ENCODE data around the gene CDH13.

Gene CDH13

DNA sequence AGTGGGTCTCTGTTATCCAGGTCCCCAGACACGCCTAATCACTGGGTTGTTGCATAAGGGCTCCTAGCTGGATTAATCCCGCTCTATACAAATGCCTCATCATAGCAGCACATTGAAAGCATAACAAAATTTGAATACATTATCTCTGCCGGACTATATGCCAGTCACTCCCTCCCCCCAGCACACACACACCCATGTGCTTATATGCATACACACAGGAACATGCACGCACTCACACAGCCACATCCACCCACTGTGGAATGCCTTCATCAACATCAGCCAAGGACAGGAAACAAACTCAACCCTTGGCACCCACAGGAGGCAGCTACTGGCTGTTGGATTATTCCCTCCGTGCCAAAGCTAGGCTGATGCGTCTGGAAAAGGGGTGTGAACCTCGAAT, 3.5 kb upstream of the CDH13 start:
- TF ChIP-seq SPI1 (IDR thresholded peaks at IDR 0.05; ENCODE audit: borderline replicate concordance, low read depth) (no peak), POLR2AphosphoS5 (IDR thresholded peaks at IDR 0.05; ENCODE audit: low read depth) (no peak), GABPA (IDR thresholded peaks at IDR 0.05; ENCODE audit: low read depth) (no peak)
- TF ChIP-seq, protein P1, sequence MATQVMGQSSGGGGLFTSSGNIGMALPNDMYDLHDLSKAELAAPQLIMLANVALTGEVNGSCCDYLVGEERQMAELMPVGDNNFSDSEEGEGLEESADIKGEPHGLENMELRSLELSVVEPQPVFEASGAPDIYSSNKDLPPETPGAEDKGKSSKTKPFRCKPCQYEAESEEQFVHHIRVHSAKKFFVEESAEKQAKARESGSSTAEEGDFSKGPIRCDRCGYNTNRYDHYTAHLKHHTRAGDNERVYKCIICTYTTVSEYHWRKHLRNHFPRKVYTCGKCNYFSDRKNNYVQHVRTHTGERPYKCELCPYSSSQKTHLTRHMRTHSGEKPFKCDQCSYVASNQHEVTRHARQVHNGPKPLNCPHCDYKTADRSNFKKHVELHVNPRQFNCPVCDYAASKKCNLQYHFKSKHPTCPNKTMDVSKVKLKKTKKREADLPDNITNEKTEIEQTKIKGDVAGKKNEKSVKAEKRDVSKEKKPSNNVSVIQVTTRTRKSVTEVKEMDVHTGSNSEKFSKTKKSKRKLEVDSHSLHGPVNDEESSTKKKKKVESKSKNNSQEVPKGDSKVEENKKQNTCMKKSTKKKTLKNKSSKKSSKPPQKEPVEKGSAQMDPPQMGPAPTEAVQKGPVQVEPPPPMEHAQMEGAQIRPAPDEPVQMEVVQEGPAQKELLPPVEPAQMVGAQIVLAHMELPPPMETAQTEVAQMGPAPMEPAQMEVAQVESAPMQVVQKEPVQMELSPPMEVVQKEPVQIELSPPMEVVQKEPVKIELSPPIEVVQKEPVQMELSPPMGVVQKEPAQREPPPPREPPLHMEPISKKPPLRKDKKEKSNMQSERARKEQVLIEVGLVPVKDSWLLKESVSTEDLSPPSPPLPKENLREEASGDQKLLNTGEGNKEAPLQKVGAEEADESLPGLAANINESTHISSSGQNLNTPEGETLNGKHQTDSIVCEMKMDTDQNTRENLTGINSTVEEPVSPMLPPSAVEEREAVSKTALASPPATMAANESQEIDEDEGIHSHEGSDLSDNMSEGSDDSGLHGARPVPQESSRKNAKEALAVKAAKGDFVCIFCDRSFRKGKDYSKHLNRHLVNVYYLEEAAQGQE (IDR thresholded peaks at IDR 0.05; ENCODE audit: insufficient replicate concordance, low read depth): no peak
- TF ChIP-seq, protein P2, sequence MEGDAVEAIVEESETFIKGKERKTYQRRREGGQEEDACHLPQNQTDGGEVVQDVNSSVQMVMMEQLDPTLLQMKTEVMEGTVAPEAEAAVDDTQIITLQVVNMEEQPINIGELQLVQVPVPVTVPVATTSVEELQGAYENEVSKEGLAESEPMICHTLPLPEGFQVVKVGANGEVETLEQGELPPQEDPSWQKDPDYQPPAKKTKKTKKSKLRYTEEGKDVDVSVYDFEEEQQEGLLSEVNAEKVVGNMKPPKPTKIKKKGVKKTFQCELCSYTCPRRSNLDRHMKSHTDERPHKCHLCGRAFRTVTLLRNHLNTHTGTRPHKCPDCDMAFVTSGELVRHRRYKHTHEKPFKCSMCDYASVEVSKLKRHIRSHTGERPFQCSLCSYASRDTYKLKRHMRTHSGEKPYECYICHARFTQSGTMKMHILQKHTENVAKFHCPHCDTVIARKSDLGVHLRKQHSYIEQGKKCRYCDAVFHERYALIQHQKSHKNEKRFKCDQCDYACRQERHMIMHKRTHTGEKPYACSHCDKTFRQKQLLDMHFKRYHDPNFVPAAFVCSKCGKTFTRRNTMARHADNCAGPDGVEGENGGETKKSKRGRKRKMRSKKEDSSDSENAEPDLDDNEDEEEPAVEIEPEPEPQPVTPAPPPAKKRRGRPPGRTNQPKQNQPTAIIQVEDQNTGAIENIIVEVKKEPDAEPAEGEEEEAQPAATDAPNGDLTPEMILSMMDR (IDR thresholded peaks at IDR 0.05; ENCODE audit: insufficient read depth, low read length): no peak
- DNase-seq (ENCODE audit: low read depth in 1 of 2, low spot score in 1 of 2): no peak
- Histone ChIP-seq H3K27ac (replicated peaks) (no peak overlapping the region), H3K4me3 (replicated peaks; ENCODE audit: insufficient read depth, low read length) (no peak overlapping the region), H3K27me3 (ENCODE audit: insufficient read depth, poor library complexity, severe bottlenecking) (peaks cover 22% of the 10 kb centered on the region)

DNA sequence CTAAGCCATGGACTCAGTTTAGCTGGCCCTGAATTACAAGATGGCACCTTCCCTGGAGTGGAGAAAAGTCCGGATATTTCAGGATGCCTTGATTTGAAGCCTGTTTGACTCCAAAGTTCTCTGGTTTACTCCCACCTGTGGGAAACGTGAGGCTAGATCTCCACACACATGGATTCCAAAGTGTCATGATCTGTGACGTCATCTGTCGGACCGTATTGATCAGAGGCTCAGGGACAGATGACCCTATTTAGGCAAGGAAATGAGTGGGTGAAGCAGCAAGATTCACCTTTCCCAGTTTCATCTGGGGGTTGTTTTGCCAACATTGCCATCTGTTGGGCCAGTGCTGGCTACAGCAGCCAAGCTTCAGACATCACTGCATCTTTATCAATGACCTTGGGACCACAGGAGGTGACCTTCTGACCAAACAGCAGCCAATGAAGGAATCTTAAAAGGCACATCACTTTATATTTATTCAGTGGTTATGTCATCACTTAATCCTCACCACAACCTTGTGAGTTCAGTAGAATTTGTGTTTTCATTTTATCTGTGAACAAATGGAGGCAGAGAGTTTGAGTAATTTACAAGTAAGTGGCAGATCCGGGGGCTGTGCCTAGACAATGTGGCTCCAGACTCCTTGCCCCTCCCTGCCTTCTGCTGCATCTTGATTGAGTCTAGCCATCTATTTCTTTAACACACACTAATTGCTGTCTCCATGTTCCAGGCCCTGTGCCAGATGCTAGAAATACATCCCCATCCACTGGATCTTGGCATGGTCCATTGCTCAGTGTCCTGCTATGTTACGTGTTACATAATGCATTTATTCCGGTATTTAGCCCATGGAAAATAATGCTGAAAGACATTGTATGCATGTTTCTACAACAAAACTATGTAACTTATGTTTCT, 1.5 kb upstream of the CDH13 start:
- Histone ChIP-seq H3K27ac (replicated peaks) (no peak overlapping the region), H3K27me3 (ENCODE audit: insufficient read depth, poor library complexity, severe bottlenecking) (peaks cover 27% of the 10 kb centered on the region), H3K4me3 (replicated peaks; ENCODE audit: insufficient read depth, low read length) (no peak overlapping the region)
- no peak for TF ChIP-seq GABPA (IDR thresholded peaks at IDR 0.05; ENCODE audit: low read depth)
- no peak for TF ChIP-seq POLR2AphosphoS5 (IDR thresholded peaks at IDR 0.05; ENCODE audit: low read depth)
- TF ChIP-seq SPI1 (IDR thresholded peaks at IDR 0.05; ENCODE audit: borderline replicate concordance, low read depth): no peak
- TF ChIP-seq, protein P2 (IDR thresholded peaks at IDR 0.05; ENCODE audit: insufficient read depth, low read length): no peak
- TF ChIP-seq, protein P1 (IDR thresholded peaks at IDR 0.05; ENCODE audit: insufficient replicate concordance, low read depth): no peak
- no peak for DNase-seq (ENCODE audit: low read depth in 1 of 2, low spot score in 1 of 2)

DNA sequence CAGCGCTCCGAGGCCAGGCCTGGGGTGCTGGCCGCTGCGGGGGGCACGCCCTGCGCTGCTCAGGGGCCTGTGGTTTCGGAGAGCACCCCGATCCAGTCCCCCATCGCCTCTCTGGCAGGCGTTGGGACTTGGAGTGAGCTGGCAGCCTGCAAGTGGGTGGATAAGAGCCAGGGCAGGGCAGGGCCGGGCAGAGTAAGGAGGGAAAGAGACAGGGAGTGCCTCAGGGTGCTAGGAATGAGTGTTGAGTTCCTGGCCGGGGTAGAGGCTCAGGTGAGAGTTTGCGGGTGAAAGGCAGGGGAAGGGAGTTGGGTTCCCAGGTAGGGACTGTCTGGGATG, 1.3 kb downstream of the CDH13 start:
- DNase-seq (ENCODE audit: low read depth in 1 of 2, low spot score in 1 of 2): no peak
- TF ChIP-seq, protein P1 (IDR thresholded peaks at IDR 0.05; ENCODE audit: insufficient replicate concordance, low read depth): no peak
- TF ChIP-seq, protein P2 (IDR thresholded peaks at IDR 0.05; ENCODE audit: insufficient read depth, low read length): no peak
- TF ChIP-seq GABPA (IDR thresholded peaks at IDR 0.05; ENCODE audit: low read depth) (no peak), POLR2AphosphoS5 (IDR thresholded peaks at IDR 0.05; ENCODE audit: low read depth) (no peak), SPI1 (IDR thresholded peaks at IDR 0.05; ENCODE audit: borderline replicate concordance, low read depth) (no peak)
- H3K27me3 ChIP-seq (ENCODE audit: insufficient read depth, poor library complexity, severe bottlenecking): peaks cover 27% of the 10 kb centered on the region
- no peak overlapping the region for H3K4me3 ChIP-seq (replicated peaks; ENCODE audit: insufficient read depth, low read length)
- no peak overlapping the region for H3K27ac ChIP-seq (replicated peaks)
